ENCODE measurements around the gene NAB1.

GRCh38 chr2:190663839-190664238 is 15.0 kb downstream of the NAB1 start:
- no peak for TF ChIP-seq CTCF (IDR thresholded peaks at IDR 0.05; ENCODE audit: borderline replicate concordance, extremely low read depth, low read length, poor library complexity, severe bottlenecking)
- TF ChIP-seq EZH2 (IDR thresholded peaks at IDR 0.05; ENCODE audit: borderline replicate concordance, low read depth, low read length, severe bottlenecking) = no peak
